GM19023 (cell line): ENCODE measurements around the gene NT5M.
"Not testable (repeated sequence)": the region's sequence is repeated elsewhere in the genome, so short reads cannot be mapped to it uniquely, and the experiment has no call there.

ENCODE experiments used
- ATAC-seq: cut with Tn5 transposase; IDR thresholded peaks from one replicate; pipeline ENCODE4 v1.9.1; 2021; ENCODE audit warnings: mild to moderate bottlenecking, moderate library complexity; ENCODE audit not compliant: unreplicated experiment

The NT5M gene

GRCh38 chr17:17303010-17303846, at the start of gene NT5M:
NT5M (plus strand) TSS chr17:17303373; CDS start chr17:17303551, 178 bp downstream.
- ATAC-seq: peak; percentile 52

- ATAC-seq: no peak
These were observed 49.8 kb upstream of the NT5M start for GRCh38 chr17:17253406-17253805.

- ATAC-seq: no peak
These were observed 49.1 kb upstream of the NT5M start for GRCh38 chr17:17254036-17254435.

GRCh38 chr17:17255689-17256088, 47.5 kb upstream of the NT5M start:
- ATAC-seq: not testable (repeated sequence)

- ATAC-seq: no peak
These were observed 46.9 kb upstream of the NT5M start for GRCh38 chr17:17256316-17256715.

GRCh38 chr17:17258011-17258410, 45.2 kb upstream of the NT5M start:
- no peak for ATAC-seq

GRCh38 chr17:17258998-17259397, 44.2 kb upstream of the NT5M start:
- no peak for ATAC-seq

GRCh38 chr17:17264430-17264829, 38.7 kb upstream of the NT5M start:
- no peak for ATAC-seq

- ATAC-seq: no peak
These were observed 33.0 kb upstream of the NT5M start for GRCh38 chr17:17269926-17270773.

- no peak for ATAC-seq
These were observed 27.2 kb upstream of the NT5M start for GRCh38 chr17:17275971-17276370.

- not testable (repeated sequence) for ATAC-seq
These were observed 25.7 kb upstream of the NT5M start for GRCh38 chr17:17277431-17277830.

GRCh38 chr17:17279316-17279715, 23.9 kb upstream of the NT5M start:
- ATAC-seq: no peak

GRCh38 chr17:17280613-17281549, 22.3 kb upstream of the NT5M start, which contains the start of gene COPS3:
COPS3 (minus strand) TSS chr17:17281246; CDS start chr17:17281186, 60 bp downstream.
- peak; percentile 90 for ATAC-seq

- ATAC-seq: no peak
These were observed 17.2 kb upstream of the NT5M start for GRCh38 chr17:17285951-17286350.

- ATAC-seq: no peak
These were observed 14.1 kb upstream of the NT5M start for GRCh38 chr17:17289086-17289485.

- ATAC-seq: no peak
These were observed 13.5 kb upstream of the NT5M start for GRCh38 chr17:17289701-17290100.

- no peak for ATAC-seq
These were observed 8.0 kb upstream of the NT5M start for GRCh38 chr17:17295141-17295540.

- ATAC-seq: no peak
These were observed 6.0 kb upstream of the NT5M start for GRCh38 chr17:17297217-17297616.

- no peak for ATAC-seq
These were observed 5.1 kb upstream of the NT5M start for GRCh38 chr17:17298108-17298507.
